Activated CD4-positive, alpha-beta T cell treated with anti-CD3 and anti-CD28 coated beads, Interleukin-10, Interleukin-2, amounts not matched to agents 100 ng/mL and 50 ng/mL, durations not matched to agents 16 hours and 8 hours (primary cell): Measurements from ENCODE around the gene CCDC97.
"Not testable (repeated sequence)": the region's sequence is repeated elsewhere in the genome, so short reads cannot be mapped to it uniquely, and the experiment has no call there.

Source experiments
- DNase-seq: peaks from one replicate; pipeline ENCODE4 v3.0.0-alpha.2; 2020

CCDC97 gene

GRCh38 chr19:41310033-41310831, at the start of gene CCDC97:
CCDC97 (plus strand) TSS chr19:41310172; CDS start chr19:41310311, 139 bp downstream.
- peak; percentile 92 for DNase-seq

DNA sequence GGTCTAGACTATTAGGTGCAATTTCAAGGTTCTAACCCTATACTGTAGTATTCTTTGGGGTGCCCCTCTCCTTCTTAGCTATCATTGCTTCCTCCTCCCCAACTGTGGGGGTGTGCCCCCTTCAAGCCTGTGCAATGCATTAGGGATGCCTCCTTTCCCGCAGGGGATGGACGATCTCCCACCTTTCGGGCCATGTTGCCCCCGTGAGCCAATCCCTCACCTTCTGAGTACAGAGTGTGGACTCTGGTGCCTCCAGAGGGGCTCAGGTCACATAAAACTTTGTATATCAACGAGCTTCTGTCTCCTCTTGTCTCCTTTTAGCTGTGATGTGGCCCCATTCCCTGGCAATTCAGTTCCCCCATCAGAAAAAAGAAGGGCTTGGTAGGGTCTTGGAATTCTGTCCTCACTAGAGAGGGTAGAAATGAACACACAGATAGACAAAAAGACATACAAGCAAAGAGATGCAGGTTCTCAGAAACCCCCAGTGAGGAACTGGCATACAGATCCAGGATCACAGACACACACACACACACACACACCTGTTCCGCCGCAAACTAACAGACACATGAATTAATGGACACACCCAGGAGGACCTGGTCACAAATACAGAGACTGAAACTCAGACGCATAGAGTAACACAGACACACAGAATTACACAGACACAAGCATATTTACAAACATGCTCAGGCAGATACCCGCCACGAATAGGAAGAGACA, 48.3 kb upstream of the CCDC97 start:
- no peak for DNase-seq

DNA sequence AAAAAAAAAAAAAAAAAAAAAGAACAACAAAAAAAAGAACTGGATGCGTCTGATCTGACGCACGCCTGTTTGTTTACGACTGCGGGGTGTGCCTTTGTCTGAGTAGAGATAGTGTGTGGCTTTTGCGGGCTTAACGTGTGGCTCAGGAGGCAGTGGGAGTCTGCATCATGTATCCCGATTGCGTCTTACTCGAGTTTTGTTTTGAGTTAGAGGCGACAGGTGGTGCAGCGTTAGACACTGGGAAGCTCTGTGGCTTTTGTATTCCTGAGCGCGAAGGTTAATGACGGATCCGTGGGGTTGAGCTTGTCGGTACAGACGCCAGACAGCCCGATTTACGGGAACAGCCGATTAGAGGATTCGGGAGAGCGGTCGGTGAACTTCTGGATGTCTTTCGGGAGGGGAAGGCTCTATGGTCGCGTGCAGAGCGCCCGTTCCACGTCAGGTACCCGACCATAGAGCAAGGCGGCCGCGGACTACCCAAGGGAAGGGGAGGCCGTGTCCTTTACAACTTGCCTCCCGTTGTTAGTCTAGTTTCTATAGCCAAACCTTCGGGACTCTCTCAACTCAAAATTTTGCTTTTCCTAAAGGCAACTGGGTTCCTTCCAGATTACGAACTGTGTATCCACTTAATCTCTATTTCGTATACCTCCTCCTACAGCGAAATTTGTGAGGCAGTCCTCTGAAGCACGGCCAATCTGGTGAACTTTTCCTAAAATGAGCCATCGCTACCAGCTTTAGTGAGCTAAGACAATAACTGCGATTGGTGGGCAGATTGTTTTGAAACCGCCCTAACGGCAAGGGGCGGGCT, 46.7 kb upstream of the CCDC97 start:
- DNase-seq: peak; percentile 91

GRCh38 chr19:41263850-41264580, 46.0 kb upstream of the CCDC97 start, which contains the start of gene HNRNPUL1:
HNRNPUL1 (plus strand) TSS chr19:41264372; CDS start chr19:41264504, 132 bp downstream.
- DNase-seq: peak; percentile 99

DNA sequence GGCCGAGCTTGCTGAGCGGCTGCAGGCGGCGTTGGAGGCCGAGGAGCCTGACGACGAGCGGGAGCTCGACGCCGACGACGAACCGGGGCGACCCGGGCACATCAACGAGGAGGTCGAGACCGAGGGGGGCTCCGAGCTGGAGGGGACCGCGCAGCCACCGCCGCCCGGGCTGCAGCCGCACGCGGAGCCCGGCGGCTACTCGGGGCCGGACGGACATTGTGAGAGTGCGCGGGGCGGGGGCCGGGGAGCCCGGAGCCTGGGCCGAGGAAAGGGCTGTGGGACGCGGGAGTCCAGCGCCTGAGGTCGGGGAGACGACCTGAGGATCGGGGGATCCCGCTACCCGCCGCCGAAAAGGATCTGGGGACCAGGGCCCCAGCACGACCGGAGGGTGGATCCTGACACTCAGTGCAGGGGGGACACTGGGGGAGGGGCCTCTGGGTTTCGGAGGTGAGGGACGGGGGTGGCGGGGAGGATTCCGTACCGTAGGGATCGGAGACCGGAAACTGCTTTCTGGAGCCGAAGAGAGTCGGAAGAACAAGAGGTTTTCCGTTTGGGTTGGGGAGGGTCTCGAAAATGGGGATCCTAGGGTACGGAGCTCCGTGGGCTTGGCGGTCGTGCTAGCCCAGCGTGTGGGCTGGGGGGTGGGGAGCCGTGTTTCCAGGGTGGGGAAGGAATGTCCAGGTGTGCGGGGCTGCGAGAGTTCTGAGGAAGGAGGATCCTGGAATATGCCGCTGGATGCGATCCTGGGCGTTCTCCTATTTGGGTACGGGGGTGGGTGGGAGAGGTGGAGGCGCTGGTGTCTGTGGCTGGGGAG, 45.2 kb upstream of the CCDC97 start:
- DNase-seq: peak; percentile 71

DNA sequence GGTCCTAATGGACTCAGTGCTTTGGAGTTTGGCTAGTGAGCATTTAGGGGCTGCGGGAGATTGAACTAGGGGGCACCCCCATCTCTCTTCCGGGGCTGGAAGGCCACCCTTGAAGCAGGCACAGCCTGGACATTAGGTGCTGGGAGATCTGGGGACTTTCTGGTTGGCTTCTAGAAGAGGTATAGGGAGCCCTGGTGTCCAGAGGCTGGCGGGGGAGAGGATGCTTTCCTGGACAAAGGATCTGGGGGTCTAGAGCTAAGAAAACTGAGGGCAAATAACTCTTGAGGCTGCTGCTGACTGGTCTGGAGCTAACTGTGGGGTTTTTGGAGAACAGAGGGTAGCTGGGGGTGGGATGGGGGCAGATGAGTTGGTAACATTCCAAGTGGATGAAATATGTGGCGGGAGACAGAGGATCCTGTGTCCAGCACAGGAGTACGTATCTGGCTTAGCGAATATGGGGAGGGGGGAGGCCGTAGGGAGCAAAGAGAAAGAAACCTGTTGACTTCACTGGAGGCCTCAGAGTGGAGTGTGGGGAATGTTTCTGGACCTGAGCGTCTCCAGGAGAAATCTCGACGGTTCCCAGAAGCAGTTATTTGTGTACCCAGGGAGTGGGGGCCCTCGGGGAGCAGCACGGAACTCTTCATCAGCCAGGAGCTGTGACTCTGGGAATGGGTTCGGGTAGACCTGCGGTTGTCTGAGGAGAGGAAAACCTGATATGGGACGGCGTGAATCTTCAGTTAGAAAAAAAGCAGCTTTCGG, 44.4 kb upstream of the CCDC97 start:
- DNase-seq: peak; percentile 17

DNA sequence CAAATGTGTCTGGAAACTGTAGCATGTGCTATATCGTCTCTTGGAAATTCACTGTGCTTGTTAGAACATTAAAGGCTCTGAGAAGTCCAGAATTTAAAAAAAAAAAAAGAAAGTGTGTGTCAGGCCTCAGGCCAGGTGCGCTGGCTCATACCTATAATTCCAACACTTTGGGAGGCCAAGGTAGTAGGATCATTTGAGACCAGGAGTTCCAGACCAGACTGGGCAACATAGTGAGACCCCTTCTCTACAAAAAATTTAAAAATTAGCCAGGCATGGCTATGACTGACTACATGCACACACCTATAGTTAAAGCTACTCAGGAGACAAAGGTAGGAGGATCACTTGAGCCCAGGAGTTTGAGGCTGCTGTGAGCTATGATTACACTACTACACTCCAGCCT, 40.9 kb upstream of the CCDC97 start:
- no peak for DNase-seq

GRCh38 chr19:41269571-41269970, 40.4 kb upstream of the CCDC97 start:
- no peak for DNase-seq

DNA sequence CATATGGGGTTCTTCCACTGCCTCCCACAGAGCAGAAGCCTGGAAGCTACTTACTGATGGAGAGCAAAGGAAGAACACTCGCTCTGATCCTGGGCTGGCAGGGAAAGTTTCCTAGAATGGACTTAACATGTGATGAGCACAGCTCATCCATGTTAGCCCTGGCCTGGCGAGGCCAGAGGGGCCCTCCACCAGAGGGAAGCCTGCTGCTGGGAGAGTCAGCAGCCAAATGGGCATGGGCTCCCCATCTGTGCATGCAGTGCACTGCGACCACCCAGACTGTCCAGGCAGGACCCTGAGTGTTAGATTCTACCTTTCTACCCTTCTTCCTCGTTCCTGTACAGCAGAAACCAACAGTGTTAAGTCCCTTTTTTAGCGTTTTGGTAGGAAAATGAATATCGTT, 36.9 kb upstream of the CCDC97 start:
- DNase-seq: no peak

GRCh38 chr19:41274802-41275201, 35.2 kb upstream of the CCDC97 start:
- no peak for DNase-seq

GRCh38 chr19:41276231-41276630, 33.7 kb upstream of the CCDC97 start:
- DNase-seq: no peak

GRCh38 chr19:41278478-41278877, 31.5 kb upstream of the CCDC97 start:
- DNase-seq: no peak

- no peak for DNase-seq
These were observed 21.1 kb upstream of the CCDC97 start for GRCh38 chr19:41288673-41289530.

DNA sequence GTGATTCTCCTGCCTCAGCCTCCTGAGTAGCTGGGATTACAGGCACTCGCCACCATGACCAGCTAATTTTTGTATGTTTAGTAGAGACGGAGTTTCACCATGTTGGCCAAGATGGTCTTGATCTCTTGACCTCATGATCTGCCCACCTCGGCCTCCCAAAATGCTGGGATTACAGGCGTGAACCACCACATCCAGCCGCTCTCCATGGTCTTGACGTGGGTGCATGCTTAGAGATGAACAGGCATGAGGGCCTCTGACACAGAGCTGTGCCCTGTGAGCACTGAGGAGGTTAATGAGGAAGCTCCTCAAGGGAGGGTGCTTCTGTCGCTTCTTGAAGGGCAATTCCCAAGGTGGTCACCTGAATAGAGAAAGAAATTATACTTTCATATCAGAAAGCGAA, 20.2 kb upstream of the CCDC97 start:
- not testable (repeated sequence) for DNase-seq

DNA sequence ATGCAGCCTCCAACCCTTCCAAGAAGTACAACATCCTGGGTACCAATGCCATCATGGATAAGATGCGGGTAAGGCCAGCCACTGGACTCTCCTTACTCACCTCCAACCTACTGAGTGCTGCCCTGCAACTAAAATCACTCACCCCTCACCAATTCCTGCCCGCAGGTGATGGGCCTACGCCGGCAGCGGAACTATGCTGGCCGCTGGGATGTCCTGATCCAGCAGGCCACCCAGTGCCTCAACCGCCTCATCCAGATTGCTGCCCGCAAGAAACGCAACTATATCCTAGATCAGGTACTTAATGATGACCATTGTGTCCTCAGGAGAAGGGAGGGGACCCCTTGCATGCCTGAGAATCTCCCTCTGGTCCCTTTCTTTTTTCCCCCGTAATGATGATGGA, 15.6 kb upstream of the CCDC97 start:
- DNase-seq: no peak

DNA sequence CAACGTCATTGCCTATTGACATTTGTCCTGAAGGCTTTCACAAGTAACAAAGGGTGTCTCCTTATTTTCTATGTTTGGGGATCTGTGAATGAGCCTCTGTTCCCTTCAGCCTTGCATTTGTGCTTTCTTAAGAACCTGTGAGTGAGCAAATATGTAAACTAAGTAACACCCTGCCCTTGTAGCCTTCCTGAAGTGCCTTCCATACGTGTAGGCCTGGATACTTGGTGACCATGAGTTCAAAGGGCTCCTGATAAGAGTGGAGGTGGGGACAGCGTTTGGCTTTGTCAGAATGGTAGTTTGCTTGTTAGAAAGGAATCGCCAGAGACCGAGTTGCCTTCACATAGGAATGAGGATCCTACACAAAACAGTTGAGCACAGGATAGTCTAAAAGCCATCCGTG, 14.5 kb upstream of the CCDC97 start:
- no peak for DNase-seq

DNA sequence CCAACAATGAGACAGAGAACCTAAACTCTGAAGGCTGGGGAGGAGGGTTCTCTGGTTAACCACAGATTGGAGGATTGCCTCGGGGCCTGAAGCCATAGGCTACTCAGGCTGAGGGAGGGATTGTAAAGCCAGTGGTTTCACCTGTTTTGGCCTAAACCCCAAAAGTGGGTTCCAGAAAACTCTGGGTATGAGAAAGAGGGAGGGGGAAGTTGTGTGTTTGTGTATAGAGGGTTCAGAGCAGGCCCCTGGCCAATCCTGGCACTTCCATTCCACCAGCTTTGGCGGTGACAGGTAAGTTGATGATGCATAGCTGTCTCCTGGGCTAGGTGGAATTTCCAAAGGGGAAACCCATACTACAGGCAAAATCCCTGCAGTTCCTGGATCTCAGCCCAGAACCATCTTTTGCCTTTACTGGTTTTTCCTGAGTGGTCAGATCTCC, 13.5 kb upstream of the CCDC97 start:
- no peak for DNase-seq

GRCh38 chr19:41297628-41298347, 12.2 kb upstream of the CCDC97 start:
- DNase-seq: no peak

- DNase-seq: peak; percentile 34
These were observed 11.5 kb upstream of the CCDC97 start for GRCh38 chr19:41298348-41298964.
